GM20431 (cell line): ENCODE data around the gene ZNF19.

Source experiments
- in situ Hi-C: fragments of 300-500 bp; cut with MseI, MboI; formaldehyde crosslinking; loops from one replicate; pipeline ENCODE4 v1.15.0; 2020; ENCODE audit warnings: low sequenced_read_pairs; ENCODE audit not compliant: unreplicated experiment

The ZNF19 gene

GRCh38 chr16:71448274-71448866 is 40.8 kb downstream of the ZNF19 start:
- in situ Hi-C loops, result no loop called here

DNA sequence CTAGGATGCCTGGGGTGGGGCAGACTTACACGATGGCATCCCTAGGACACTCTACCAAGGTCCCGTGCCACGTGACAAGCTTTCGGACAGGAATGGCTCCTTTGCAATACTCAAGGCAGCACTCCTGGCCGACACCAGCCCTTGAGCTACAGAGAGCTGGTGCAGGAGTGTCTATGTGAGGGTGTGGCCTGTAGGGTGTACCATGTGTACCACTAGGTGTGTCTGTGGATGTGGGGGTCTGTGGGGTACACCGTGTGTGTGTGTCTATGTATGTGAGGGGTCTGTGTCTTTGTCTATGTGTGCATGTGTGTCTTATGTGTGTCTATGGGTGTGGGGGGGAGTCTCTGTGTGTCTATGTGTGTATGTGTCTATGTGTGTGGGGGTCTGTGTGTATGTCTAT is 45.4 kb downstream of the ZNF19 start:
- in situ Hi-C loops, result no loop called here

- in situ Hi-C loops, result no loop called here
Observed at GRCh38 chr16:71442051-71442440, 47.1 kb downstream of the ZNF19 start, which contains the start of gene TLE7. TLE7 (minus strand) TSS chr16:71442054; CDS start chr16:71433324, 8,730 bp downstream.

- in situ Hi-C loops, result no loop called here
Observed at GRCh38 chr16:71441348-71442050, 47.6 kb downstream of the ZNF19 start.

DNA sequence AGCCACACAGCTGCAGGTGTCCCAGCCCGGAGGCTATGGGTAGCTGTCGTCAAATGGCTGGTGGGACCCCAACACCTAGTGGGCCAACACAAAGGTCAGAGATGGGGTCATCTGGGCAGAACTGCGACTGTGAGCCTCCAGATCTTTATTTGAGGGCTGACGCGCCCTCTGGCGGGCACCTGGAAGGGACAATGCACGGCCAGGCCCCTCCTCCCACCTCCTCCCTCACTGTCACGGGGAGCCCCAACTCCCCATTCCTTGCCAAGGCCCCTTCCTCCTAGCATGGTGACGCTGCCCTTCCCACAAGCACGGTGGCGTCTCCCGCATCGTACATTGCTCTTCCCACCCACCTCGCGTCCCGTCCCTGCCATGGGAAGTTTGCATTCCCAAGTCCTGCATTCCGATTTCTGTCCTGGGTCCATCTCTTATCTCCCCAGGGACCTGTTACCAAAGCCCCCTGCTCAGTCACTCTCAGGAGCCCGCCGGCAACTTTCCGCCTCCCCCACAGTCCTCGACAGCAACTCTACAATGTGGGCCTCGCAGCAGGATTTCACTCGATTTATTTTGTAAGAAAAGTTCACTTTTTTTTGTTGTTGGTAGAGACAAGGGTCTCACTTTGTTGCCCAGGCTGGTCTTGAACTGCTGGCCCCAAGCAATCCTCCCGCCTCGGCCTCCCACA is 48.3 kb downstream of the ZNF19 start:
- in situ Hi-C loops, result no loop called here

- in situ Hi-C loops, result no loop called here
Observed at GRCh38 chr16:71439523-71439922, 49.6 kb downstream of the ZNF19 start.

DNA sequence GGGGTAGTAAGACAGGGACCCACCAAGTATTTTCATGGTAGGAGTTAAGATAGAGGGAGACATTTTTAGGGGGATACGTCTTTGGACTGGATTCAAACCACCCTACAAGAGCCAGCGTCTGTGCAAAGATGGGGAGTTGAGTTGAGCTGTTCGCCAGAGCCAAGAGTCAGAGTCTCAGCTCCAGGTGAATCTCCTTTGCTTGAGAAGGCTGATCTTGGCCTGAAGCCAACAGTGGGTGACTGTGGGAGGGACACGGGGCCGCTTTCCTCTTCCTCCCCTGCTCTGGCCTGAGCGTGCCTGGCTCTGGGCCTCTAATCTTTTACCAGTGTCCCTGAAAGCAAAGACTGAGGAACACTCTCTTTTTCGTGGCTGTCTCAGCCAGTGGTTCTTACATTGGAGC is 52.7 kb downstream of the ZNF19 start:
- in situ Hi-C loops, result no loop called here

DNA sequence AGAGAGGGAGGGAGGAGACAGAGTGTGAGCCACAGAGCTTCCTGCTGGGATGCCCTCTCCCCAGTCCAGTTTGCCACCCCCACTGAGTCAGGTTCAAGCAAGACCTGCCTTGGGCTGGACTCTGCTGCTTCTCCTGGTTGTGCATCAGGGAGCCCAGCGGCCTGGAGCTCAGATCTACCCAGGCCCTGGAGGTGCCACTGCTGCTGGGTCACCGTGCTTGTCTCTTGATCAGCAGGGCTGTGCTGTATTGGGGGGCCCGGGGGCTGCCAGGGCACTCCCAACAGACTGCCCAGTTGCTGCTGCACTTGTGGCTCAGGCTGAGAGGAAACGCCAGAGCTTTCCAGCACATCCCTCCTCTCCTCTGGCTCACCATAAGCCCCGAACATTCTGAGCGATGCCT is 56.2 kb downstream of the ZNF19 start:
- in situ Hi-C loops, result no loop called here

GRCh38 chr16:71431991-71432390 is 57.1 kb downstream of the ZNF19 start:
- in situ Hi-C loops, result no loop called here

GRCh38 chr16:71431176-71431575 is 57.9 kb downstream of the ZNF19 start:
- in situ Hi-C loops, result no loop called here

GRCh38 chr16:71430744-71431143 is 58.4 kb downstream of the ZNF19 start:
- in situ Hi-C loops, result no loop called here

GRCh38 chr16:71429581-71429980 is 59.5 kb downstream of the ZNF19 start:
- in situ Hi-C loops, result no loop called here

DNA sequence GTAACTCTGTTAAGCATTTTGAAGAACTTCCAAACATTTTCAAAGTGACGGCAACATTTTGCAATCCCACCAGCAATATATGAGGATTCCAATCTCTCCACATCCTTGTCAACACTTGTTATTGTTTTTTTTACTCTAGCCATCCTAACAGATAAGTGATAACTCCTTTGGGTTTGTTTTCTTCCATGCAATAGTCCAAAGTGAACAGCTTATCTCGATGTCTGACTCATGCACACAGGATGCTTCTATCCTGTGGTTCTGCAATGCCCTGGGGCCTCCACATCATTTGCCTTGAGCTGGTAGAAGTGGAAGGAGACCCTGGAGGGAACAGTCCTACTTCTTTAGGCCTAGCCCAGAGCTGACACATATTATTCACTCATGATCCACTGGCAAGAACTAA is 60.2 kb downstream of the ZNF19 start:
- in situ Hi-C loops, result no loop called here

- in situ Hi-C loops, result no loop called here
Observed at GRCh38 chr16:71428385-71428784, 60.7 kb downstream of the ZNF19 start.

DNA sequence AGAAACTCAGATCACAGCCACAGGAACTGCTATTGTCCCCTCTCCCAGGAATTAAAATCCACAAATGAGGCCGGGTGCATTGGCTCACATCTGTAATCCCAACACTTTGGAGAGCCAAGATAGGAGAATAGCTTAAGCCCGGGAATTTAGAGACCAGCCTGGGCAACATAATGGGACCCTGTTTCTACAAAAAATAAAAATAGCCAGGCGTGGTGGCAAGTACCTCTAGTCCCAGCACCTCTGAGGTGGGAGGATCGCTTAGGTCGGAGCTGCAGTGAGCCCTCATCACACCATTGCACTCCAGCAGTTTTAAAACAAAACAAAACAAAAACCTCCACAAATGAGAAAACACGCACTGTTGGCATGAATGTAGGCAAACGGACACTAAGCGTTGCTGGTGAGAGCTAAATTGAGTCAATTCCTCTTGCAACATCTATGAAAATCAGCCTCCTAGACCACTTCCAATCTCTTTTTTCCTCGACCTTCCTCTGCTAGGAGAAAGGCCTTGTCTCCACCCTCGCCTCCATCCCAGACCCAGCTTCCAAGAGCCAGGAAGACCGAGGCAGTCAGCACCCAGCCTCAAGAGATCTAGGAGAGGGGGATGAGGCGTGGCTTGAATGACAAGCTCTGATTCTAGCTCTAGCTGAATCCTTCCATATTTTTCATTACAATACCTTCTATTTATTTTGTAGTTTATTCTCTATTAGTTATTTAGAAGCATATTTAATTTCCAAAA is 62.1 kb downstream of the ZNF19 start:
- in situ Hi-C loops, result no loop called here

- in situ Hi-C loops, result no loop called here
Observed at GRCh38 chr16:71426069-71426879, 62.9 kb downstream of the ZNF19 start.

- in situ Hi-C loops, result no loop called here
Observed at GRCh38 chr16:71425746-71426068, 63.4 kb downstream of the ZNF19 start.

DNA sequence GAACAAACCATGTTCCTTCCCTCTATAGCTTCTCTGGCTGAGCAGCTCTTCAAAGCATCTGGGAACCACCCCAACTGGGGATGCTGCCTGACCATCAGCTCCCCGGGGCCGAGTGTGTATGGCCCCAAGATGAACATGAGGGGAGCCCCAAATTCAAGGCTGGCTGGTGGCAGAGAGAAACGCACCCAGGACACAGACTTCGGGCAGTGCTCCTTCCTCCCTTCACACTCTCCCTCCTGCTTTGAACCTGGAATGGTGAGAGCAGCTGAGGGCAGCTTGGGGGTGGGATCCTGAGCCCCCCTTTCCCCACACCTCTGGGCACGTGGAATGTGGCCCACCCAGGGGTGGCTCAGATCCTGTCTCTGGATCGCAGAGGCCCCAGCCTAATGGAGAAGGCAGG is 64.5 kb downstream of the ZNF19 start:
- in situ Hi-C loops, result no loop called here

- in situ Hi-C loops, result no loop called here
Observed at GRCh38 chr16:71423865-71424264, 65.3 kb downstream of the ZNF19 start.
